ENCODE results near the gene SIPA1L3.

DNA sequence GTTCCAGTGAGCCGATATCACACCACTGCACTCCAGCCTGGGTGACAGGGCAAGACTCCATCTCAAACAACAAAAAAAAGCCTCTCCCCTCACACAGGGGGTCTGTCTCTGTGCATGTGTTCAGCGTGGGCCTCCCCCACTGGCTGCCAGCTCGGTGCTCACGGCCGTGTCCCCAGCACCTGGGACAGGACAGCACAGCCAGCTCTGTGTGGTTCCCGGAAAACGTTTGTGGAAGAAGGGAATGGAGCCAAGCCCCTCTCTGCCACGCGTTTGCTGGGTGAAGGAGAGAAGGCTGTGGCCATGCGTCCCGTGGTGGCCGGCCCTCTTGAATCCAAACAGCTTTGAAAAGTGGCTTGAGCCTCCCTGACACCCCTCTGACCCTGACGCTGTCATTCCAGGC lies 284.7 kb downstream of the SIPA1L3 start:
- no peak for TF ChIP-seq CTCF (IDR thresholded peaks at IDR 0.05; ENCODE audit: insufficient read depth, low read length, poor library complexity, severe bottlenecking)
- no peak for TF ChIP-seq EZH2phosphoT487 (conservative IDR thresholded peaks at IDR 0.05; ENCODE audit: low read length)

All from SU-DHL-6 (cell line).